Epidermal melanocyte (primary cell): ENCODE measurements around the gene INHBB.

Experiments
- DNase-seq: peaks from one replicate; pipeline ENCODE4 v3.0.0; 2011; ENCODE audit warnings: low spot score; ENCODE audit not compliant: insufficient read length

INHBB gene

DNA sequence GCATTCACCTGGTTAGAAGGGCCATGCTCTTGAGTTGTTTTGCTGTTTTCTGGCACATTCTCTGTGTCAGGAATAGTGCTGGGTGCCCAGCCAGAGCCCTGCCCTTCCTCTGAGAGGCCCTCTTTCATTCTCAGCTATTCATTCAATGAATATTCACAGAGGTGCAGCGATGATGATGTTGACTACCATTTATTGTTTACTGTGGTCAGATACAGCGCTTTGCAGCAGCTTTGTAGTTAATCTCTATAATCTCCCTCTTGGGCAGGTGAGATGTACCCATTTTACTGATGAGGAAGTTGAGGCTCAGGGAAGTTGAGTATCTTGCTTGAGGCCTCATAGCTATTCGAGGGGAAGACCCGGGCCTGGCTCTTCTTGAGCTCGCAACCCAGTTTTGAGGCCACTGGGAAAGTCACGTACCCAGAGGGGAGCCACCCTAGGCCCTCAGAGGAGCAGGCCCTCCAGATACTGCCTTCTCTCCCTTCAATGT is 9.9 kb downstream of the INHBB start:
- no peak for DNase-seq

DNA sequence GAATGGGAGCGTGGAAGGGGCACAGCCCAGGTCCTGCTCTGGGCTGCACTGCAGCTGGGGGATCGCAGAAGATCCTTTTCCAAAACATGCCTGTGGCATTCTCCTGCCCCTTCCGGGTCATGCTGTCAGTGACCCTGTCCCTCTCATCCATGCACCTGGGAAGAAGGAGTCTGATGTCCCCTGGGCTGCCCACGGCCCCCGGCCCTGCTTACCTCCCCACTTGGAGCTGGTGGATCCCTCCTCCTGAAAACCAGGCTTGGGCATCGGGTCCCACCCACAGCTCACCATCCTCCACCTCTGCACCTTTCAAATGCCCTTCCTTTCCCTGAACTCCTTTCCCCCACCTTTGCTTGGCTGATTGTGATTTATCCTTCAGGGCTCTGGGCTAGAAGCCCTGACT is 11.8 kb downstream of the INHBB start:
- no peak for DNase-seq

DNA sequence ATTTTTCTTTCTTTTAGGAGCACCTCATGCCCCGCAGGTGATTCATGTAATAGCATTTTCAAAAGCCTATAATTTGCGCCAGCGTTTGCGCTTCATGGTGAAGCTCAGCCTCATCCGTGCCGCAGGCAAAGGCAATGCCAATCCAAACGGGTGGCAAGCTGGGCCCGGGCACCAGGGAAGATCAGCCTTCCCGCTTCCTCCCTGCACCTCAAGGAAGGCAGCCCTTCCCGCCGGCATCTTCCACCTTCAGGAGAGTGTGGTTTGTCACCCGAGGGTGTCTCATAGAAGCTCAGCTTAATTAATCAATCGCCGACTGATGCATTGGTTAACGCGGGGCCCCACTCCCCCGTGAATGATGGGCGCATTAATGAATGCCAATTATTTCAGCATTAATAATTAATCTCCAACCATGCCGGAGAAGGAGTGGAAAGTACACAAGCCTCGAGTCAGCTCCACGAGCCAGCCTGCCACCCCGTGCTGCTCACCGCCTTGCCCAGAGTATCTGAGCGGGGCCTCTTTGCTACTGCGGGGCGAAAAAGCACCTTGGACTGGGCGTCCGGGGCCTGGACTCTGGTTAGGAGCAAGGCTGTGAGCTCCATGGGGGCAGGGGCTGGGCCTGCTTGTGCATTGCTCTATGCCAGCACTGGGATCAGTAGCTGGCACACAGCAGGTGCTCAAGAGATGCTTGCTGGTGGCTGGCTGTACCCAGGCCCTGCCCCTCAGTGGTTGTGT is 13.0 kb downstream of the INHBB start:
- no peak for DNase-seq

DNA sequence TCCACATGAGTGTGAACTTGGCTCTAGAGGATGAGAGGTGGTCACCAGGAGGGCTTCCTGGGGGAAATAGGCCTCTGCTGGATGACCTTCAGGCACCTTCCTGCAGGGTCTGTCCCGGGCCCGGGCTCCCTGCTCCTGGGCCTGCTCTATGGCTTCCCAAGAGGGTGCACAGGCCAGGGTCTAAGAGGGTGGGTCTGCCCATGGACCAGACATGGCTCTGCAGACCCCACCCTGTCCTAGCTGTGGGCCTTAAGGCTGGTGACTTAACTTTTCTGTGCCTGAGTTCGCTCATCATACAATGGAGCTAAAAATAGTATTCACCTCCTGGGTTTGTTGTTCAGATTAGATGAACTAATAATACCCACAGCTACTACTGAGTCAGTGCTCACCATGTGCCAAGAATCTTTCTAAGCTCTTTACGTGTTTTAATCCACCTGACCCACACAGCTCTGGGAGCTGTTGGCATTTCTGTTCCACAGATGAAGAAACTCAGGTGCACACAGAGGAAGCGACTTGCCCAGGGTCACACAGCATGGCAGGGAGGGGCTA is 14.4 kb downstream of the INHBB start:
- no peak for DNase-seq

DNA sequence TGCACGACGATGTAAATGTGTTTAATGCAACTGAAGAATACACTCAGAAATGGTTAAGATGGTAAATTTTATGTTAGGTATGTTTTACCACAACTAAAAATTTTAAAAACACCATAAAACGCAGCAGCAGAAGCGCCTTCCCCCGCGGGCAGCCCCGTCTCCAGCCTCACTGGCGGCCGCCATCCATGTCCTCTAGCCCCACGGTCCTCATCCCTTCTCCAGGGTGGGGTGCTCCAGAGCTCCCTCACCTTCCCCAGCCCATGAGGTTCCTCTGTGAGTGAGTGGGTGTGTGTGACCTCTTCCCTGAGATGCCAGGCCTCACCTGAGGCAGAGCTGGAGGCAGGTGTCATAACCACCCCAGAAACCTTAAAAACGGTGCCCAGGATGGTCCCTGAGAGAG is 17.0 kb downstream of the INHBB start:
- DNase-seq: no peak

DNA sequence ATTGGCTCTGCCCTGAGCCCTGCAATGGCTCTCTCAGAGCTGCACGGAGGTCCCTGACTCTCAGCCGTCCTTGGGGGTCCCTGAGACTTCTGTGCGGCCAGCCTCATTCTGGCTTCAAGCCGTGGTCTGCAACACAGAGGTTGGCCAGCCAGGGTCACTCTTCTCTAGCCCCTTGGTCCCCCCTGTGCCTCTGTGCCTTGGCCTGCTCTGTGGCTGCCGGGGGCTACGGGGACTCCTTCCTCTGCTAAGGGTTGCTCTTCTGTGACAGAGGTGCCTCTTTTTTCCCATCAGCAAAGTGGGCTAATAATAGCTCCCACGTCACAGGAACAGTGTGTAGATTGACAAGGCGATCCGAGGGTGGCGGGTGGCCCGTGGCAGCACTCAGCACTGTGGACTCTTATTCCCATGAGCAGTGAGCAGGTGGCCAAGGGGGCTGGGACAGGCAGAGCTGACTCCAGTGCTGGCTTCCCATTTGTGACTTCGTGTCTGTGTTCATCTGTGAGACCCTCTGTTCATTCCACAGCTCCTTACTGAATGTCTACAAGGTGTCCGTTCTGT is 19.4 kb downstream of the INHBB start:
- no peak for DNase-seq

DNA sequence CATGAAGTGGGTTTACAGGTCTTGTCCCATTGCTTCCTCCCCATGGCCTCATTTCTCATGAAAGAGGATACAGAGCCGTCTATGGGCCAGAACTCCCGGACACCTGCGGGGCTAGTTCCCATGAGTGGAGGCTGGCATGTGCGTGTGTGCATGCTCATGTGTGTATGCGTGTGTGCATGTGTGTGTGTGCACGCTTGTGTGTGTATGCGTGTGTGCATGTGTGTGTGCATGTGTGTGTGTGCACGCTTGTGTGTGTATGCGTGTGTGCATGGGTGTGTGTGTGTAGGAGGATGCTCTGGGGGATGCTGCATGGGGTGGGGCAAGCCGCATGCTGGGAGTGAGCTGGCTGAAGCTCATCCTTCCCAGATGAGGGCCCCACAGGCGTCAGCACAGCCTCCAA is 20.8 kb downstream of the INHBB start:
- no peak for DNase-seq

DNA sequence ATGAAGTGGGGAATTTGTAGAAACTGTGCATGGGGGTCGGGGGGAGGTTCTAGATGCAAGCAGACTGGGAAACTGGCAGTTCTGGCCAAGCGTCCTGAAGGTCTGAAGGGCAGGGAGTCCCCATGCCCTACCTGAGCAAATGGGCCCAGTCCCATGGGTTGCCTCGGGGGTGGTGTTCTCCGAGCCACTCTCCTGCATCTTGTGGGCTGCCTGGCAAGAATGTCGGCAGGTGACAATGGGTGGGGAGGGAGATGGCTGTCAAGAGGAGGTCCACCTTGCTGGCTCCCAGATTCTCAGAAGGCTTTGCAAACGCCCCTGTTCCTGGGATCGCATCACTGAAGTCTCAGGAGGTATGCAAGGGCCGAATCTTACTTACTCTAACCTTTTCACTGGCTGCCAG is 21.3 kb downstream of the INHBB start:
- DNase-seq: no peak

DNA sequence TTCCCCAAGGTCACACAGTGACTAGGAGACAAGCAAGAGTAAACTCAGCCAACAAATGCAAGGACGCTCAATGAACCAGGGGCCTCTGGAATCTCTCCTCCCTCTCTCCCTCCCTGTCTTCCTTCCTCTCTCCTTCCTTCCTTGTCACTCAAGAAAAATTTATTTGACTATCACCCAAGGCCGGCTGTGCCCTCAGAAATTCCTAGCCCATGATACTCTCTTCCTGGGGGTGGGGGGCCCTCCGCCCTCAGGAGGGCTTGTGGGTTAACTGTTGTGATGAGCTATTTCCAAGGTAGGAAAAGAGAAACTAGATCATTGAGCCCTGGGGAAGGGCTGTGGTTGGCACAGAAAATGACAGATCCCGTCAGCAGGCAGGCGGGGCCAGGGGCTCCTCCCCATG is 21.7 kb downstream of the INHBB start:
- no peak for DNase-seq

DNA sequence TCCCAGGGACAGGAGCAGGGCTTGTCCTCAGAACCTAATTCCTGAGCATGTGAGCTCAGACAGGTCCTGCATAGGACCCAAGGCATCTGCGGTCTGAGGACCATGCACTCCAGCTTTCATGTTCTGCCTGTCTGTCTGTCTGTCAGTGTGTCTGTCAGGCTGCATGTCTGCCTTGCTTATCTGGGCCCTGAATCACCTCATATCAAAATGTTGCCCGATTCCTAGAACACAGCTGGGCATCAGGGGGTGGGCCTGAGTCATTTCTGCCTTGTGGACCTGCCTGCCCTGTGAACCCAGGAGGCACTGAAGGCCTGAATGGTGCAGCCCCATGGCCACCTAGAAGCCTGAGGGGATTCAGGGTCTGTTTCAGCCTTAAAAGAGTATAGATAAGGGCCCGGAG is 22.1 kb downstream of the INHBB start:
- DNase-seq: no peak

DNA sequence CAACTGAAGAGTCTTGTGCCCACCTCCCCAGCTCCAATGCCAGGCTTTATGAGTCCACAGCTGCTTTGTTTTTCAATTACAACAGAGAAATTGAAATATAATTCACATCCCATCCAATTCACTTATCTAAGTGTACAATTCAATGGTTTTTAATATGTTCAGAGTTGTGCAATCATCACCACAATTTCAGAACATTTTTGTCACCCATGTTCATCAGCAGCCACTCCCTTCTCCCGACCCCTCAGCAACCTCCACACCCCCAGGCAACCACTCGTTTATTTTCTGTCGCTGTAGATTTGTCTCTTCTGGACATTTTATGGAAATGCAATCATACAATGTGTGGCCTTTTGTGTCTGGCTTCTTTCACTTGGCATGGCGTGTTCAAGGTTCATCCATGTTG is 23.3 kb downstream of the INHBB start:
- DNase-seq: no peak

DNA sequence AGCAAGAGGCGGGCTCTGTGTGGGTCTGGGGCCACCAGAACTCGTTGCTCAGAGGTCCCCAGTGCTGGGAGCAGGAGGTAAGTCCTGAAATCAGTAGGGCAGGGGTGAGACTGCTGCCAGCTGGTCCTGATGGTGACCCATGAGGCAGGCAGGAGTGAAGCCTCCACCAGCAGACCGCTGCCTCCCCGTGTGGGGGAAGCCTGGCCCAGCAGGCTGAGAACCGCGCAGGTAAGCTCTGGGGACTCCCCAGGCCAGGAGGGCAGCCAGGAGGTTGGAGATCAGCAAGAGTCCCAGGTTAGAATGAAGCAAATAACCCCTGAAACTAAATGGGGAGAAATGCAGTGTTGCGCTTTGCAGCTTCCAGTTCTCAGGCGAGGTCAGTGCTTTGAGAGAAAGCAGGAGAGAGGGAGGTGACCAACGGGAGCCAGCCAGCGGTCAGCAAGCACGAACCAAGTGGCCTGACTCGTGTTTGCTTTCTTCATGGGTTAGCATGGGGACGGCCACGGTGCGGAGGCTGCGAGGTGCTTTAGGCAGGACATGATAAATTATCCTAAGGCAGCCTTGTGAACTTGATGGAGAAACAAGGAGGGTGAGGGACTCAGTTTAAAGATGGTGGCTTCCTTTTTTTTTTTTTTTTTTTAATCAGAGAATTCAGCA is 26.2 kb downstream of the INHBB start:
- DNase-seq: no peak

DNA sequence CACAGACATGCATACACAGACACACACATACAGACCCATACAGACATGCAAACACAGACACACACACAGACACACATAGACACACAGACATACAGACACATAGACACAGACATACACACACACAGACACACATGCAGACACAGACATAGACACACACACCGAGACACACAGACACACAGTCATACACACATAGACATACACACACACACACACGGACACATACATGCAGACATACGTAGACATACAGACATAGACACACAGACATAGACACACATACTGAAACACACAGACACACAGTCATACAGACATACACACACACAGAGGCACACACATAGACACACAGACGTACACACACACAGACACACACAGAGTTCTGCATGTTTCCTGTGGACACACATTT is 26.9 kb downstream of the INHBB start:
- DNase-seq: no peak

DNA sequence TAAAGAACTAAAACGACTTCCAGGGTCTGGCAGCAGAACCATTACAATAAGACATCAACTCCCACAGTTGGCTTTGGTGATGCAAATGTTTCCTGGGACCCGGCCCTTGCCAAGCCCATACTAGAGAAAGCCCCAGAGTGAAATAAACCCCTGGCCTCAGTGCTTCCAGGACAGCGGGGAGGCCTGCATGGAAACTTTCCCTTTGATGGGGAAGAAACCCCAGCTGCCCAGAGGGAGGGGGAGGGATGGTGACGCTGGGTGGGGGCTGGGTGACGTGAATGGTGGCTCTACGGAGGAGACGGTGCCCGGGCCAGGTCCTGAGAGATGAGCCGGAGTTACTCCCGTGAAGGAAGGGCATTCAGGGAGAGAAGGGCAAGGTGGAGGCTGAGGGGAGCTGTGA is 27.5 kb downstream of the INHBB start:
- no peak for DNase-seq

DNA sequence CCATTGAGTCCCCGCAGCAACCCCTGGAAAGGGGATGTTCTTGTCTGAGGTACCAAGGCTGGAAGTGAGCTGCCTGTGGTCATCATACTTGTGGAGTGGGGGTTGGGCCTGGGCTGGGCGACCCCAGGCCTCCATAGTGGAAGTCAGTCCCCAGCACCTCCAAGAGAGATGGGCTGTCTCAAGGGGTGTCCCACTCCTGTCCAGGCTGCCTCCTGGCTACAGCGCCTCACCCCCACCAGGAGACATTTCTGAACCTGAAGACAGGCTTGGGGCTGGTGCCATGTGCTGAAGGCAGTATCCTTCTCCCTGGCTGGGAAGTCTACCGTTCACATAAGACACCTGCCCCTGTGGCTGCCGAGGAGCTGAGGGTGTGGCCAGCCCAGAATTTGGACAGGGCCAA is 28.9 kb downstream of the INHBB start:
- no peak for DNase-seq

DNA sequence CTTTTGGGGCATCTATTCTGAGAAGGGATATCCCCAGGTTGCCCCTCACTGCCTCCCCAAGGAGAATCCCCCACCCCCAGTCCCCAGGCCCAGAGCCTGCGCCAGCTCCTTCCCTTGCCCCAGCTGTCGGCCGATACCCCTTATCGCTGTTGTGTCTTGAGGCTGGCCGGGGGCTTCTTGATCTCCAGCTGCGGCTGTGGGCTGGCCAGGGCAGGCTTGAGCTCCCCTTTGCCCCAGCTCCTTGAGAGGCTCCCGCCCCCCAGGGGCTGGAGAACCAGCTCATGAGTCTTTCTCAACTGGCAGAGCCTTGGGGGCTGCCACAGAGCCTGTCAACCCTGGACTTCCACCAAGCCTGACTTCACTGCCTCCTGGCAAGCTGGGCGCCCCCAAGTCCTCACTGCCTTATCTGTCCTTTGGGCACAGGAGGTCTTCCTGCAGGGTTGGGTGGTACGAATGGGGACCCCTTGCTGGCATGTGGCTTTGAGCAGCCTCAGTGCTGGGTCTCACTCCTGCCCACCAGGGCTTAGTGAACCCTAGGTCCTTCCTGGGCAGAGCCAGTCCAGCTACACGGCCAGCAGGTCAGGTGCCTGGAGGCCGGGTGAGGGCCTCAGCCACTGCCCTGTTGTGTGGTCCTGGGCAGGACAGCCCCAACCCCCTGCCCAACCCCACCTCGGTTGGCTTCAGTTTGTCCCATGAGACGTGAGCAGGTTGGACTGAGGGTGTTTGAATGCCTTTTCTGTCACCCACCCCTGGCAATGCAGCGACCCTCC is 29.5 kb downstream of the INHBB start:
- DNase-seq: no peak

DNA sequence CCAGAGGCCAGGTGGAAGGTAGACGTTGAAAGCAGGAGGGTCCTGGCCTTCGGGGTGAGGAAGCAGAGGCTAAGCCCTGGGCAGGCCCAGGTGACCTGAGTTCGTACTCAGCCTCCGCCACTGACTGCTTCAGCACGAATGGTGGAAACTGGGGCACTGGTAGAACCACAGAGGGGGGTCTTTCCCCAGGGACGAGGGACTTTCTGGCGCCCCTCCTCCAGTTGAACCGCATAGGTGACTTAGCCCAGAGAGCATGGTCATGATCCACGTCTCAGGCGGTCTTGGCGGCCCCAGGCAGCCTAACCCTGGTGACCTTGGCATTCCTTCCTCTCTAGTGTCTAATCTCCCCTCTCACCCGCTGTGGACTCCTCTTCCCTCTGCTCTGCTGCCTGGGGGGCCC is 30.2 kb downstream of the INHBB start:
- no peak for DNase-seq

DNA sequence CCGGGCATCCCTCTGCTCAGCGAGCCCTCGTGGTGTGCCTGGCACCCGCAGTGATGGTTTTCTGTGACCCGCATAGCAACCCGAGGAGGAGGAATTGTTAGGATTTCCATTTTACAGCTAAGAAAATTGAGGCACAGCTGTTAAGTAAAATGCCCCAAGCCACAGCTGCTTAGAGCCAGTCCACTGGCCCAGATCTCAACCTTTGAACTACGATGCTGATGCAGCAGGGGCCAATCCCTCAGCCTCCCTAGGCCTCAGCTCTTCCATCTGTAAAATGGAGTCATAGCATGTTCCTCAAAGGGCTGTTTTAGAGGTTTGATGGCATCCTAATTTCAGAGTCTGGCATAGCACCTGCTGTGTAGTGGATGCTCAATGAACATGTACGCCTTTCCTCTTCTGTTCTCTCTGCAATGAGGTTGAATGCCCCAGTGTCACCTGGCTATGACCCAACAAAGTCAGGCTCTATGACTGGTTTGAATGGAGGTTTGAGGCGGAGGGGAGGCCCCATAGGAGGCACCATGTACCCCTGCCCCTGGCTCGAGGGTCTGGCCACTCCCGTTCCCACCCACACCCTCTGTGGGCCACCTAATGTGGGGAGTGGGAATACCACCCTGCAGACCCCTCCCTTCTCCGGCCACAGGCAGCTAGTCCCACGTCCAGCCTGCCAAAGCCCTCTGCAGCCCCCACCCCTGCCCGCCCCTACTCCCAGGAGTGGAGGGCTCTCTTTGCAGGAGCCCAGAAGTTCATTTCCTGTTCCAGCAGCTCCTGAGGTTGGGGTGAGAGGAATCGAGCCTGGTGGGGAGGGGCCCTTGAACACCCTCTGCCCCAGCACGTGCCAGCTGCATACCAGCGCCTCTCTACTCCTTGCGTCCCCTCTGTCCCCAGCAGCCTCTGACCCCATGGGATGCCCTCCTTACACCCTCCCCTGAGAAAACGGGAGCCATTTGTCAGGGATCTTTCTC is 31.0 kb downstream of the INHBB start:
- no peak for DNase-seq

DNA sequence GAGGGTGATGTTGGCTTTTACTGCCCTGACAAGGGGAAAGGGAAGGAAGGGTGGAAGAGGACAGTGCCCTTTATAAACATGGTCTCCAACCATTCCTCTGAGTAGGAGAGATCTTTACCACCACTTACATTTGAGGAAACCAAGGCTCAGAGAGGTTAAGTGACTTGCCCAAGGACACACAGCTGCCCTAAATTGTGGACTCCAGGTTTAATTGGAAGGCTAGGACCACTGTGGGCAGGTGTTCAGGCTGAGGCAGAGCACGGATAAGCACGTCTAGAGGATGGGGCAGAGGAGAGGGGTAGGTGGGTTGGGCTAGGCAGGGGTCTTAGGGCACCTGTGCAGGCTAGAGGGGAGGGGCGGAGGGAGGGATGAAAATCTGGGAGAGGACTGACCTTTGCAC is 32.7 kb downstream of the INHBB start:
- DNase-seq: no peak
